OCI-LY1 (cell line): ENCODE results near the gene RMND5A.

Experiments used
- H2AFZ ChIP-seq: fragments of 200-600 bp; sonication (generic), shearing (Covaris generic); 2 replicates; pipeline ENCODE4 v1.6.0; 2014; ENCODE audit warnings: antibody characterized with exemption, mild to moderate bottlenecking, low read length
- H3F3A ChIP-seq: fragments of 200-600 bp; sonication (generic), shearing (Covaris generic); 2 replicates; pipeline ENCODE4 v1.6.0; 2014; ENCODE audit warnings: mild to moderate bottlenecking, antibody characterized with exemption, low read length, moderate library complexity; ENCODE audit not compliant: insufficient read depth
- H3K27ac ChIP-seq: fragments of 200-600 bp; sonication (generic); 2 replicates; pipeline ENCODE4 v1.5.1; 2014; ENCODE audit warnings: low read length, mixed run types, mild to moderate bottlenecking, low read depth; ENCODE audit not compliant: poor library complexity, severe bottlenecking
- H3K27me3 ChIP-seq: fragments of 200-600 bp; sonication (generic); 2 replicates; pipeline ENCODE4 v1.6.0; 2014; ENCODE audit warnings: antibody characterized with exemption, mild to moderate bottlenecking, low read length, moderate library complexity; ENCODE audit not compliant: insufficient read depth
- H3K36me3 ChIP-seq: fragments of 200-600 bp; sonication (generic); 2 replicates; pipeline ENCODE4 v1.6.1; 2014; ENCODE audit warnings: mild to moderate bottlenecking, antibody characterized with exemption, low read length, moderate library complexity, mixed read lengths; ENCODE audit not compliant: insufficient read depth
- H3K4me1 ChIP-seq: fragments of 200-600 bp; sonication (generic); 2 replicates; pipeline ENCODE4 v1.5.1; 2014; ENCODE audit warnings: mild to moderate bottlenecking, low read length, moderate library complexity; ENCODE audit not compliant: insufficient read depth, severe bottlenecking
- H3K4me2 ChIP-seq: fragments of 200-600 bp; sonication (generic), shearing (Covaris generic); 2 replicates; pipeline ENCODE4 v1.6.1; 2014; ENCODE audit warnings: low read length
- H3K4me3 ChIP-seq: fragments of 200-600 bp; sonication (generic); 2 replicates; pipeline ENCODE4 v1.5.1; 2014; ENCODE audit warnings: low read length, low read depth, mild to moderate bottlenecking, mixed read lengths; ENCODE audit not compliant: poor library complexity, severe bottlenecking
- H3K79me2 ChIP-seq: fragments of 200-600 bp; shearing (Covaris generic); 2 replicates; pipeline ENCODE4 v1.6.1; 2016; ENCODE audit warnings: mixed run types, low read length, mixed read lengths; ENCODE audit not compliant: insufficient read depth
- H3K9ac ChIP-seq: fragments of 200-600 bp; sonication (generic), shearing (Covaris generic); 2 replicates; pipeline ENCODE4 v1.6.1; 2014; ENCODE audit warnings: mild to moderate bottlenecking, low read length, mixed read lengths
- H3K9me2 ChIP-seq: fragments of 200-600 bp; sonication (generic), shearing (Covaris generic); 2 replicates; pipeline ENCODE4 v1.6.1; 2014; ENCODE audit warnings: low read depth, mild to moderate bottlenecking, low read length, mixed read lengths
- H3K9me3 ChIP-seq: fragments of 200-600 bp; shearing (Covaris generic); 2 replicates; pipeline ENCODE4 v1.6.1; 2014; ENCODE audit warnings: low read length, mixed read lengths
- H4K20me1 ChIP-seq: fragments of 200-600 bp; sonication (generic), shearing (Covaris generic); 2 replicates; pipeline ENCODE4 v1.6.0; 2016; ENCODE audit warnings: mild to moderate bottlenecking, low read length; ENCODE audit not compliant: insufficient read depth
- EZH2 ChIP-seq: fragments of 200-600 bp; sonication (generic), shearing (Covaris generic); IDR thresholded peaks from 2 replicates; pipeline ENCODE4 v1.8.0; 2017; ENCODE audit warnings: borderline replicate concordance, mixed run types, mild to moderate bottlenecking, antibody characterized with exemption, low read length, moderate library complexity, mixed read lengths
- TF ChIP-seq, protein P1 (sequence below): fragments of 200-600 bp; sonication (generic), shearing (Covaris generic); IDR thresholded peaks from 2 replicates; pipeline ENCODE4 v1.5.1; 2017; ENCODE audit warnings: mild to moderate bottlenecking, antibody characterized with exemption, low read length, moderate library complexity, mixed read lengths

The RMND5A gene

DNA sequence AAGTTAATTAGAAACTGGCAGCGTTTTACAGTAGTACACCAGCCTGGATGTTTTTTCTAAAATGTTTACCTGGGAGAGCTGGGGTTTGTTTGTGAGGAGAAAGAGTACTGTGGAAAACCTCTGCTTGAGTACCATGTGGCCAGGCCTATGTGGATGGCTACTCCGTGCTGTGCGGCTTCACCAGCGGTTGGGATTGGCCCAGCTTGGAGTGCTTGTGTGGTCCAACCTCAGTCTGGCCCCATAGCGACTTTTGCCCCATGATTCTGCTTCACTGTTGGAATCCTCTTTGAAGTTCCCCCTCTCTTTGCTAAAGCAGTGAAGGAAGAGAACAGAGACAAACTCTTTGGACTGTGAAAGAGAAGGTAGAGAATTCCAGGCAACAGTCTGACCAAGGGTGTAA lies 54.8 kb downstream of the RMND5A start:
- Histone ChIP-seq H3K4me1 (no peaks in the 10 kb centered on the region), H3K27me3 (no peaks in the 10 kb centered on the region), H3K36me3 (peaks cover 58% of the 10 kb centered on the region; the same call in 1 of the 2 replicates), H3K9ac (no peak overlapping the region), H3K9me3 (no peaks in the 10 kb centered on the region), H3K79me2 (no peaks in the 10 kb centered on the region), H3K9me2 (no peaks in the 10 kb centered on the region), H3F3A (no peaks in the 10 kb centered on the region), H4K20me1 (no peaks in the 10 kb centered on the region), H3K4me2 (no peak overlapping the region), H3K4me3 (no peak overlapping the region), H3K27ac (no peak overlapping the region), H2AFZ (no peak overlapping the region)
- TF ChIP-seq, protein P1, sequence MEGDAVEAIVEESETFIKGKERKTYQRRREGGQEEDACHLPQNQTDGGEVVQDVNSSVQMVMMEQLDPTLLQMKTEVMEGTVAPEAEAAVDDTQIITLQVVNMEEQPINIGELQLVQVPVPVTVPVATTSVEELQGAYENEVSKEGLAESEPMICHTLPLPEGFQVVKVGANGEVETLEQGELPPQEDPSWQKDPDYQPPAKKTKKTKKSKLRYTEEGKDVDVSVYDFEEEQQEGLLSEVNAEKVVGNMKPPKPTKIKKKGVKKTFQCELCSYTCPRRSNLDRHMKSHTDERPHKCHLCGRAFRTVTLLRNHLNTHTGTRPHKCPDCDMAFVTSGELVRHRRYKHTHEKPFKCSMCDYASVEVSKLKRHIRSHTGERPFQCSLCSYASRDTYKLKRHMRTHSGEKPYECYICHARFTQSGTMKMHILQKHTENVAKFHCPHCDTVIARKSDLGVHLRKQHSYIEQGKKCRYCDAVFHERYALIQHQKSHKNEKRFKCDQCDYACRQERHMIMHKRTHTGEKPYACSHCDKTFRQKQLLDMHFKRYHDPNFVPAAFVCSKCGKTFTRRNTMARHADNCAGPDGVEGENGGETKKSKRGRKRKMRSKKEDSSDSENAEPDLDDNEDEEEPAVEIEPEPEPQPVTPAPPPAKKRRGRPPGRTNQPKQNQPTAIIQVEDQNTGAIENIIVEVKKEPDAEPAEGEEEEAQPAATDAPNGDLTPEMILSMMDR, result no peak
- no peak for TF ChIP-seq EZH2

GRCh38 chr2:86775338-86775737 lies 55.2 kb downstream of the RMND5A start:
- H3K27ac ChIP-seq, result no peak overlapping the region
- no peaks in the 10 kb centered on the region for H3K9me2 ChIP-seq
- H3F3A ChIP-seq, result no peaks in the 10 kb centered on the region
- H3K4me1 ChIP-seq, result no peaks in the 10 kb centered on the region
- H3K79me2 ChIP-seq, result no peaks in the 10 kb centered on the region
- no peak overlapping the region for H3K9ac ChIP-seq
- TF ChIP-seq, protein P1, result no peak
- no peak for TF ChIP-seq EZH2
- H2AFZ ChIP-seq, result no peak overlapping the region
- H3K4me3 ChIP-seq, result no peak overlapping the region
- H3K9me3 ChIP-seq, result no peaks in the 10 kb centered on the region
- peaks cover 53% of the 10 kb centered on the region; the same call in 1 of the 2 replicates for H3K36me3 ChIP-seq
- H3K4me2 ChIP-seq, result no peak overlapping the region
- H4K20me1 ChIP-seq, result no peaks in the 10 kb centered on the region
- H3K27me3 ChIP-seq, result no peaks in the 10 kb centered on the region

DNA sequence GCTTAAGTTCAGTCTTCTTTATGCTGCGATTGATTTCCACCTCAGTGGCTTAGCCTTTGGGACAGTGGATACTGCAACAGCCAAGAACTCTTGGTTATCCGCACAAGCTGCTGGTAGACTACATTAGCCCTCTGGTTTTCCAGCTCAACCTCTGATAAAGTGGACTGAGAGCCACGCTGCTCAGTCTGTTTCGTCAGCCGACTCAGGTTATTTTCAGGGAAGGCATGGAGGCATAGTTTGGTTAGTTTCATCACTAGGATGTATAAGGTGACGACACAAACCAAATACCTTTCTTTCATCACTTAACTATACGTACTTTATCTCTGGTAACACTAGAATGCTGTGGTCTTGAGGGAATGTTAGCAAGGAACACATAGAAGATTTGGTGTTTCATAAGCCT lies 56.4 kb downstream of the RMND5A start:
- Histone ChIP-seq H3K79me2 (no peaks in the 10 kb centered on the region), H3K27ac (no peak overlapping the region), H3F3A (no peaks in the 10 kb centered on the region), H3K27me3 (no peaks in the 10 kb centered on the region), H3K9ac (no peak overlapping the region), H3K4me2 (no peak overlapping the region), H3K9me2 (no peaks in the 10 kb centered on the region), H4K20me1 (no peaks in the 10 kb centered on the region), H3K9me3 (no peaks in the 10 kb centered on the region), H3K4me3 (no peak overlapping the region), H3K36me3 (peaks cover 41% of the 10 kb centered on the region; the same call in 1 of the 2 replicates), H3K4me1 (no peaks in the 10 kb centered on the region), H2AFZ (no peak overlapping the region)
- TF ChIP-seq EZH2, result no peak
- TF ChIP-seq, protein P1, result no peak
